B cell (primary cell): Measurements from ENCODE around the gene USP21. TPM values are rescaled to one million over a fixed set of nuclear protein-coding genes. Genes with fewer than 3 reads are reported as not detected.

ENCODE experiments used
- ATAC-seq: fragments of 200-7000 bp; cut with Tn5 transposase; one replicate; pipeline ENCODE4 v1.10.0; 2021; ENCODE audit warnings: low read depth, mild to moderate bottlenecking, moderate number of reproducible peaks, moderate library complexity
- CTCF ChIA-PET: fragments of 350-600 bp; sonication (Branson Sonifier 250); formaldehyde crosslinking; loops from one replicate; lab custom pipeline; 2021; ENCODE audit warnings: antibody characterized with exemption, inconsistent platforms; lab: Charles Lee
- POLR2A ChIA-PET: fragments of 350-600 bp; sonication (Branson Sonifier 250); formaldehyde crosslinking; loops from one replicate; lab custom pipeline; 2021; ENCODE audit warnings: antibody characterized with exemption; lab: Charles Lee
- DNase-seq: peaks from one replicate; pipeline ENCODE4 v3.0.0; 2013
- H2AFZ ChIP-seq: 2 replicates; pipeline ENCODE4 v1.6.1; 2012; ENCODE audit warnings: mild to moderate bottlenecking, low read depth, low read length; ENCODE audit not compliant: insufficient read depth, poor library complexity, severe bottlenecking
- H3K27ac ChIP-seq, 2 donors: 1 replicate in 1 of 2; 2 replicates in 1 of 2; pipeline ENCODE4 v1.5.1; 2012 to 2013; ENCODE audit warnings: low read length in 2 of 2, mild to moderate bottlenecking in 2 of 2, moderate library complexity in 1 of 2
- H3K27me3 ChIP-seq, 4 experiments: fragments of 200-600 bp in 1 of 4; sonication (generic) in 1 of 4; replicated peaks in 1 of 4; 1 replicate in 2 of 4; 2 replicates in 2 of 4; pipeline versions ENCODE4 v1.6.1 to v1.7.0; 2013 to 2016; ENCODE audit warnings: low read length in 3 of 4, mild to moderate bottlenecking in 2 of 4, mixed read lengths in 1 of 4, moderate library complexity in 1 of 4; ENCODE audit not compliant: insufficient read depth in 4 of 4, control insufficient read depth in 3 of 4; ENCODE audit errors: control extremely low read depth in 1 of 4
- H3K36me3 ChIP-seq, 2 experiments: replicated peaks in 1 of 2; 1 replicate in 1 of 2; 2 replicates in 1 of 2; pipeline versions ENCODE4 v1.6.1 to v1.7.1; 2013; ENCODE audit warnings: low read length in 1 of 2; ENCODE audit not compliant: insufficient read depth in 2 of 2, control insufficient read depth in 1 of 2; ENCODE audit errors: control extremely low read depth in 1 of 2, extremely low read depth in 1 of 2
- H3K4me1 ChIP-seq, 2 donors: fragments of 200-600 bp in 1 of 2; sonication (generic) in 1 of 2; 1 replicate in 1 of 2; 2 replicates in 1 of 2; pipeline versions ENCODE4 v1.5.1 to v1.6.1; 2013 to 2017; ENCODE audit warnings: low read length in 2 of 2; ENCODE audit not compliant: control insufficient read depth in 2 of 2, insufficient read depth in 2 of 2
- H3K4me2 ChIP-seq: replicated peaks from 2 replicates; pipeline ENCODE3; 2012; ENCODE audit warnings: mild to moderate bottlenecking, low read depth, low read length; ENCODE audit not compliant: poor library complexity, severe bottlenecking
- H3K4me3 ChIP-seq, 5 experiments: fragments of 200-600 bp in 1 of 5; sonication (generic) in 1 of 5; 1 replicate in 3 of 5; 2 replicates in 2 of 5; pipeline versions ENCODE4 v1.5.1 to v1.7.0; 2011 to 2016; ENCODE audit warnings: low read length in 4 of 5, mild to moderate bottlenecking in 4 of 5, low read depth in 2 of 5, control low read depth in 1 of 5, moderate library complexity in 1 of 5; ENCODE audit not compliant: insufficient read depth in 1 of 5; ENCODE audit errors: control extremely low read depth in 1 of 5, extremely low read depth in 1 of 5
- H3K79me2 ChIP-seq: fragments of 200-600 bp; sonication (generic); one replicate; pipeline ENCODE4 v1.6.0; 2016; ENCODE audit warnings: low read length; ENCODE audit not compliant: control insufficient read depth, insufficient read depth
- H3K9ac ChIP-seq: fragments of 200-600 bp; sonication (generic); 2 replicates; pipeline ENCODE4 v1.6.1; 2017; ENCODE audit warnings: mild to moderate bottlenecking, low read length, moderate library complexity
- H3K9me3 ChIP-seq, 3 donors: one replicate each; pipeline versions ENCODE4 v1.6.1 to v1.7.1; 2013; ENCODE audit warnings: low read length in 2 of 3; ENCODE audit not compliant: control insufficient read depth in 2 of 3, insufficient read depth in 1 of 3; ENCODE audit errors: control extremely low read depth in 1 of 3
- H4K20me1 ChIP-seq: 2 replicates; pipeline ENCODE4 v1.6.0; 2012; ENCODE audit warnings: mild to moderate bottlenecking, low read length; ENCODE audit not compliant: insufficient read depth, control insufficient read depth, poor library complexity, severe bottlenecking
- H3K27ac Mint-ChIP-seq: one replicate; pipeline ENCODE4 v1.8.0; 2021; ENCODE audit warnings: mixed read lengths
- H3K27me3 Mint-ChIP-seq: one replicate; pipeline ENCODE4 v1.8.0; 2021; ENCODE audit warnings: mixed read lengths
- H3K4me1 Mint-ChIP-seq: one replicate; pipeline ENCODE4 v1.8.0; 2021; ENCODE audit warnings: mixed read lengths
- H3K4me3 Mint-ChIP-seq: one replicate; pipeline ENCODE4 v1.8.0; 2021; ENCODE audit warnings: mixed read lengths
- H3K9me3 Mint-ChIP-seq: one replicate; pipeline ENCODE4 v1.8.0; 2022; ENCODE audit warnings: mixed read lengths; ENCODE audit not compliant: insufficient read depth
- EZH2 ChIP-seq: IDR thresholded peaks from 2 replicates; pipeline ENCODE4 v1.6.1; 2012; ENCODE audit warnings: borderline replicate concordance, low read depth, mild to moderate bottlenecking, moderate library complexity, low read length; ENCODE audit not compliant: insufficient read depth, poor library complexity, severe bottlenecking
- WGBS: methylation state at CpG from one replicate; pipeline ENCODE4 v1.1.5; 2013; ENCODE audit warnings: missing lambda C conversion rate; ENCODE audit not compliant: insufficient coverage; 5-methylcytosine and 5-hydroxymethylcytosine counted together
- intact Hi-C: fragments of 100-400 bp; cut with micrococcal nuclease; formaldehyde crosslinking; loops from one replicate; pipeline ENCODE4 v1.10.0; 2022
- polyA plus RNA-seq: library from polyadenylated mRNA; depleted of rRNA; stranded (reverse); fragments of >200 nt; gene quantifications from 2 replicates; pipeline ENCODE4 v1.2.3, GENCODE V29; 2012
- total RNA-seq, 2 donors: library from RNA; stranded (reverse); fragments of 120-200 nt in 1 of 2; gene quantifications; 1 replicate in 1 of 2; 2 replicates in 1 of 2; pipeline versions ENCODE4 v1.2.3 to v1.2.4, GENCODE V29; 2013 to 2022
- TF ChIP-seq, protein P1 (sequence below): fragments of 200-600 bp; IDR thresholded peaks from one replicate; pipeline ENCODE4 v1.8.0; 2022; ENCODE audit warnings: antibody characterized with exemption, mild to moderate bottlenecking

Gene USP21
- total and polyA plus RNA-seq, 2 donors (not counting 1 experiment from before 2014, with no cell fraction given): 53.3 to 81.6 TPM

DNA sequence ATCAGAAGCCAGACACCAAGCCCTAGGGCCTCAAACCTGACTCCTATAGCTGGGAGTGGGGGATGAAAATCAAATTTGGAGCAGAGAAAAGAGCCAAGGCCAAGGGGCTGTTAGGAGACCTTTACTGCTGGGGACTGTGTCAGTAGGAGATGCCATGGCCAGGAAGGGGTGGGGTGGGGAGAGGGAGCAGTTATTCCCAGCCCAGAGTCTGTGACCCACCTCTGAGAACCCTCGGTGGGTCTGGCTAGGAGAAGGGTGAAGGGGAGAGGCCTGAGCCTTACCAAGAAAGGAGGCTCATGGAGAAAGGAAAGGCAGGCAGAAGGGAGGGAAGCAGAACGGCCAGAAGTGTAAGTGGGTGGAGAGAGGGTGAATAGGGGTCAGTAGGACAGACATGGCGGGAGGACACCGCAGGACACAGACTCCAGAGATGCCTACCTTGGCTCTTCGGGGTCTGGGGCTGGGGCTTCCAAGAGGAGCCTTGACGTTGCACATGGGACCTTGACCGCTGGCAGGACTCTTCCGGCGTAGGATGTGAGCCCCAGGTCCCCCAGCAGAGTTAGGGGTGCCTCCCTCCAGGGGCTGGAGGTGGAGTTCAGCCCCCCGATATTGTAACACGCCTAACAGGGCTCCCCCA, 38.4 kb downstream of the USP21 start:
- Mint-ChIP-seq H3K27ac (no peak overlapping the region), H3K4me1 (peaks cover 50% of the 10 kb centered on the region), H3K9me3 (no peaks in the 10 kb centered on the region), H3K4me3 (no peak overlapping the region), H3K27me3 (no peaks in the 10 kb centered on the region)
- Histone ChIP-seq H3K4me3 (no peak overlapping the region), H3K27ac (no peak overlapping the region), H4K20me1 (no peaks in the 10 kb centered on the region), H2AFZ (no peak overlapping the region), H3K36me3 (no peaks in the 10 kb centered on the region), H3K4me1 (peaks cover 40 to 57% of the 10 kb centered on the region in 2 donors), H3K9me3 (no peaks in the 10 kb centered on the region), H3K27me3 (no peaks in the 10 kb centered on the region), H3K9ac (no peak overlapping the region), H3K4me2 (no peak overlapping the region), H3K79me2 (peaks cover 23% of the 10 kb centered on the region)
- 96% methylated on average over 11 of the region's 11 CpGs for WGBS
- no peak for TF ChIP-seq EZH2
- TF ChIP-seq, protein P1, sequence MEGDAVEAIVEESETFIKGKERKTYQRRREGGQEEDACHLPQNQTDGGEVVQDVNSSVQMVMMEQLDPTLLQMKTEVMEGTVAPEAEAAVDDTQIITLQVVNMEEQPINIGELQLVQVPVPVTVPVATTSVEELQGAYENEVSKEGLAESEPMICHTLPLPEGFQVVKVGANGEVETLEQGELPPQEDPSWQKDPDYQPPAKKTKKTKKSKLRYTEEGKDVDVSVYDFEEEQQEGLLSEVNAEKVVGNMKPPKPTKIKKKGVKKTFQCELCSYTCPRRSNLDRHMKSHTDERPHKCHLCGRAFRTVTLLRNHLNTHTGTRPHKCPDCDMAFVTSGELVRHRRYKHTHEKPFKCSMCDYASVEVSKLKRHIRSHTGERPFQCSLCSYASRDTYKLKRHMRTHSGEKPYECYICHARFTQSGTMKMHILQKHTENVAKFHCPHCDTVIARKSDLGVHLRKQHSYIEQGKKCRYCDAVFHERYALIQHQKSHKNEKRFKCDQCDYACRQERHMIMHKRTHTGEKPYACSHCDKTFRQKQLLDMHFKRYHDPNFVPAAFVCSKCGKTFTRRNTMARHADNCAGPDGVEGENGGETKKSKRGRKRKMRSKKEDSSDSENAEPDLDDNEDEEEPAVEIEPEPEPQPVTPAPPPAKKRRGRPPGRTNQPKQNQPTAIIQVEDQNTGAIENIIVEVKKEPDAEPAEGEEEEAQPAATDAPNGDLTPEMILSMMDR: no peak
- ATAC-seq: no peak
- intact Hi-C loops: no loop called here
- CTCF ChIA-PET: no interaction called here
- DNase-seq: no peak
- POLR2A ChIA-PET: no interaction called here

DNA sequence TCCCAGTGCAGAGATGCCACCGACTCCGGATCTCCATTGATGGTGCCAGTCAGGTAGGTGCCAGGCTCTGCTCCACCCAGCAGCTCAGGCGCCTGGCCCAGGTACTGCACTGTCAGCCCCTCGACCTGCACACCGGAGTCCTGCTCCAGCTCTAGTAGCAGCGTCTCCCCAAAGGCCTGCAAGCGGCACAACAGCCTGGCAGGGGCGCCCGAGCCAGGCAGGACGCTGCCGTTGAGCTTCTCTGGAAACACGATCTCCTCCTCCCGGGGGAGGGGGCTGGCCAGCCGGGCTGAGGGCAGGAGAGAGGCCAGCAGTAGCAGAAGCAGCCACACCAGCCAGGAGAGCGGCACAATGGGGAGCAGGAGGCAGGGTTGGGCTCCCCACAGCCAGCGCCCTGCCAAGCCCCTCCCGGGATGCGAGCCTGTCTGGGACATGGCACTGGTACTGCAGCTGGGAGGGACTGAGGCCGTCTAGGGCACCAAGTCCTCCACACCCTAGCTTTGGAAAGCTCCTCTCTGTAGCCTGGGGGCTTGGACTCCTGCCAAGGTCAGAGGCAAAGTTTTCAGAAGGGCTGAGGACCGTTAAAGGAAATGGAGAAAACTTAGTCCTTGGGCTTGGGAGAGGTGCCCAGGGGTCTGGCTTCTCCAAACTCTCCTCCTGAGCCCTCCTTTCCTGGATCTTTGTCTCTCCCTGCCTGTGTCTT, 39.0 kb downstream of the USP21 start:
- 86% methylated on average over 19 of the region's 20 CpGs for WGBS
- DNase-seq (no peak), ATAC-seq (no peak)
- no peak overlapping the region for H2AFZ ChIP-seq
- no peak overlapping the region for H3K9ac ChIP-seq
- H3K27ac ChIP-seq: no peak overlapping the region
- H4K20me1 ChIP-seq: no peaks in the 10 kb centered on the region
- Mint-ChIP-seq H3K4me1 (peaks cover 46% of the 10 kb centered on the region), H3K4me3 (no peak overlapping the region), H3K9me3 (no peaks in the 10 kb centered on the region), H3K27me3 (no peaks in the 10 kb centered on the region), H3K27ac (no peak overlapping the region)
- H3K4me1 ChIP-seq: peaks cover 40 to 57% of the 10 kb centered on the region in 2 donors
- H3K27me3 ChIP-seq: no peaks in the 10 kb centered on the region
- intact Hi-C loops: no loop called here
- H3K4me3 ChIP-seq: no peak overlapping the region
- TF ChIP-seq, protein P1: no peak
- no peak for TF ChIP-seq EZH2
- ChIA-PET POLR2A (no interaction called here), CTCF (interaction anchor here (0.9 kb wide), 1 partner anchor 12 kb away, joined by 3 read pairs; no protein-coding TSS in a partner anchor)
- no peaks in the 10 kb centered on the region for H3K36me3 ChIP-seq
- peaks cover 26% of the 10 kb centered on the region for H3K79me2 ChIP-seq
- H3K9me3 ChIP-seq: no peaks in the 10 kb centered on the region
- no peak overlapping the region for H3K4me2 ChIP-seq
